PC-3 (cell line): ENCODE data around the gene RNASEL. TPM values are rescaled to one million over a fixed set of nuclear protein-coding genes. Genes with fewer than 3 reads are reported as not detected.

Source experiments
- ATAC-seq: fragments of 200-7000 bp; cut with Tn5 transposase; 2 replicates; pipeline ENCODE4 v1.9.1; 2020; ENCODE audit warnings: mild to moderate bottlenecking, moderate library complexity
- BruUV-seq: library from RNA; stranded (reverse); fragments of 400-500 nt; replicated peaks from 2 replicates; lab custom pipeline; 2021; lab: Mats Ljungman, UMichigan
- CTCF ChIA-PET: fragments of 300-600 bp; sonication (Branson Sonifier 250); formaldehyde crosslinking; loops from one replicate; lab custom pipeline; 2022; ENCODE audit warnings: antibody characterized with exemption; lab: Charles Lee
- POLR2A ChIA-PET: fragments of 300-600 bp; sonication (Branson Sonifier 250); formaldehyde crosslinking; loops from one replicate; lab custom pipeline; 2022; ENCODE audit warnings: antibody characterized with exemption; ENCODE audit not compliant: unreplicated experiment; lab: Charles Lee
- DNase-seq: peaks from one replicate; pipeline ENCODE4 v3.0.0-alpha.2; 2015
- H2AFZ ChIP-seq: fragments of 300-600 bp; sonication (generic); 2 replicates; pipeline ENCODE4 v1.6.0; 2016; ENCODE audit warnings: antibody characterized with exemption, low read length
- H3F3A ChIP-seq: fragments of 300-600 bp; sonication (generic); one replicate; pipeline ENCODE4 v1.6.0; 2017; ENCODE audit warnings: antibody characterized with exemption, low read length, control low read depth, mild to moderate bottlenecking; ENCODE audit not compliant: unreplicated experiment
- H3K27ac ChIP-seq: fragments of 300-600 bp; sonication (generic); 2 replicates; pipeline ENCODE4 v1.5.1; 2016; ENCODE audit warnings: mild to moderate bottlenecking, low read length
- H3K27me3 ChIP-seq: fragments of 300-600 bp; sonication (generic); 2 replicates; pipeline ENCODE4 v1.6.1; 2016; ENCODE audit warnings: low read length, mixed read lengths
- H3K36me3 ChIP-seq: fragments of 300-600 bp; sonication (generic); 2 replicates; pipeline ENCODE4 v1.6.1; 2016; ENCODE audit warnings: low read depth, mixed run types, low read length, mixed read lengths
- H3K4me1 ChIP-seq: fragments of 300-600 bp; sonication (generic); 2 replicates; pipeline ENCODE4 v1.5.1; 2016; ENCODE audit warnings: low read length; ENCODE audit not compliant: insufficient read depth
- H3K4me2 ChIP-seq: fragments of 300-600 bp; sonication (generic); 2 replicates; pipeline ENCODE4 v1.6.0; 2016; ENCODE audit warnings: low read length
- H3K4me3 ChIP-seq: fragments of 300-600 bp; sonication (generic); 2 replicates; pipeline ENCODE4 v1.5.1; 2016; ENCODE audit warnings: mild to moderate bottlenecking, low read length, mixed read lengths
- H3K79me2 ChIP-seq: fragments of 300-600 bp; sonication (generic); 2 replicates; pipeline ENCODE4 v1.6.1; 2017; ENCODE audit warnings: low read length, mixed read lengths
- H3K9ac ChIP-seq: fragments of 300-600 bp; sonication (generic); 2 replicates; pipeline ENCODE4 v1.6.0; 2016; ENCODE audit warnings: mild to moderate bottlenecking, low read length
- H3K9me2 ChIP-seq: fragments of 300-600 bp; sonication (generic); replicated peaks from 2 replicates; pipeline ENCODE4 v1.6.1; 2016; ENCODE audit warnings: mixed run types, low read length, mixed read lengths
- H3K9me3 ChIP-seq: fragments of 300-600 bp; sonication (generic); 2 replicates; pipeline ENCODE4 v1.6.1; 2016; ENCODE audit warnings: low read length, mixed read lengths
- H4K20me1 ChIP-seq: fragments of 300-600 bp; sonication (generic); 2 replicates; pipeline ENCODE4 v1.6.1; 2016; ENCODE audit warnings: low read length, mixed read lengths
- EZH2 ChIP-seq: fragments of 300-600 bp; sonication (generic); IDR thresholded peaks from one replicate; pipeline ENCODE4 v1.6.1; 2017; ENCODE audit warnings: antibody characterized with exemption, mild to moderate bottlenecking, low read length; ENCODE audit not compliant: unreplicated experiment
- EZH2phosphoT487 ChIP-seq: fragments of 300-600 bp; sonication (generic); IDR thresholded peaks from 2 replicates; pipeline ENCODE4 v1.6.1; 2018; ENCODE audit warnings: mild to moderate bottlenecking, antibody characterized with exemption, low read length, borderline replicate concordance
- intact Hi-C: fragments of 100-400 bp; cut with micrococcal nuclease; formaldehyde crosslinking; loops from 2 replicates; pipeline ENCODE4 v1.9.0; 2023
- total RNA-seq: library from RNA; depleted of rRNA; stranded (reverse); fragments of >200 nt; gene quantifications from 2 replicates; pipeline ENCODE4 v1.2.3, GENCODE V29; 2014
- TF ChIP-seq, protein P1 (sequence below): fragments of 300-600 bp; sonication (generic); conservative IDR thresholded peaks from 2 replicates; pipeline ENCODE4 v1.5.1; 2017; ENCODE audit warnings: antibody characterized with exemption, low read depth, mild to moderate bottlenecking, low read length

Gene RNASEL
- total RNA-seq, 1 experiment from 2014 or later = 1.3 TPM

- Histone ChIP-seq H2AFZ (no peak overlapping the region), H3F3A (no peaks in the 10 kb centered on the region), H3K36me3 (no peaks in the 10 kb centered on the region), H3K79me2 (no peaks in the 10 kb centered on the region), H4K20me1 (no peaks in the 10 kb centered on the region), H3K9me2 (no peaks in the 10 kb centered on the region), H3K4me2 (no peak overlapping the region), H3K9me3 (no peaks in the 10 kb centered on the region), H3K4me1 (no peaks in the 10 kb centered on the region), H3K27me3 (peaks cover 21% of the 10 kb centered on the region), H3K4me3 (no peak overlapping the region), H3K9ac (no peak overlapping the region), H3K27ac (no peak overlapping the region)
- ChIA-PET CTCF (no interaction called here), POLR2A (no interaction called here)
- DNase-seq = no peak
- TF ChIP-seq, protein P1, sequence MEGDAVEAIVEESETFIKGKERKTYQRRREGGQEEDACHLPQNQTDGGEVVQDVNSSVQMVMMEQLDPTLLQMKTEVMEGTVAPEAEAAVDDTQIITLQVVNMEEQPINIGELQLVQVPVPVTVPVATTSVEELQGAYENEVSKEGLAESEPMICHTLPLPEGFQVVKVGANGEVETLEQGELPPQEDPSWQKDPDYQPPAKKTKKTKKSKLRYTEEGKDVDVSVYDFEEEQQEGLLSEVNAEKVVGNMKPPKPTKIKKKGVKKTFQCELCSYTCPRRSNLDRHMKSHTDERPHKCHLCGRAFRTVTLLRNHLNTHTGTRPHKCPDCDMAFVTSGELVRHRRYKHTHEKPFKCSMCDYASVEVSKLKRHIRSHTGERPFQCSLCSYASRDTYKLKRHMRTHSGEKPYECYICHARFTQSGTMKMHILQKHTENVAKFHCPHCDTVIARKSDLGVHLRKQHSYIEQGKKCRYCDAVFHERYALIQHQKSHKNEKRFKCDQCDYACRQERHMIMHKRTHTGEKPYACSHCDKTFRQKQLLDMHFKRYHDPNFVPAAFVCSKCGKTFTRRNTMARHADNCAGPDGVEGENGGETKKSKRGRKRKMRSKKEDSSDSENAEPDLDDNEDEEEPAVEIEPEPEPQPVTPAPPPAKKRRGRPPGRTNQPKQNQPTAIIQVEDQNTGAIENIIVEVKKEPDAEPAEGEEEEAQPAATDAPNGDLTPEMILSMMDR = no peak
- no peak for TF ChIP-seq EZH2
- TF ChIP-seq EZH2phosphoT487 = no peak
- no peak for ATAC-seq
- intact Hi-C loops = no loop called here
- no TSS peak for BruUV-seq
Observed at GRCh38 chr1:182610606-182611194, 21.6 kb upstream of the RNASEL start.

GRCh38 chr1:182608845-182609610, 20.0 kb upstream of the RNASEL start:
- no peak overlapping the region for H3K27ac ChIP-seq
- no peak overlapping the region for H3K9ac ChIP-seq
- no TSS peak for BruUV-seq
- ChIA-PET CTCF (no interaction called here), POLR2A (no interaction called here)
- DNase-seq (no peak), ATAC-seq (no peak)
- no peaks in the 10 kb centered on the region for H3K9me2 ChIP-seq
- no peaks in the 10 kb centered on the region for H3F3A ChIP-seq
- no peaks in the 10 kb centered on the region; the same call in 1 of the 2 replicates for H3K4me1 ChIP-seq
- no peak overlapping the region for H3K4me3 ChIP-seq
- no peak overlapping the region for H3K4me2 ChIP-seq
- TF ChIP-seq, protein P1 = no peak
- TF ChIP-seq EZH2phosphoT487 = no peak
- TF ChIP-seq EZH2 = no peak
- H3K9me3 ChIP-seq = no peaks in the 10 kb centered on the region
- intact Hi-C loops = no loop called here
- H2AFZ ChIP-seq = no peak overlapping the region
- H3K79me2 ChIP-seq = no peaks in the 10 kb centered on the region
- no peaks in the 10 kb centered on the region for H3K36me3 ChIP-seq
- no peaks in the 10 kb centered on the region for H4K20me1 ChIP-seq
- peaks cover 7% of the 10 kb centered on the region for H3K27me3 ChIP-seq

DNA sequence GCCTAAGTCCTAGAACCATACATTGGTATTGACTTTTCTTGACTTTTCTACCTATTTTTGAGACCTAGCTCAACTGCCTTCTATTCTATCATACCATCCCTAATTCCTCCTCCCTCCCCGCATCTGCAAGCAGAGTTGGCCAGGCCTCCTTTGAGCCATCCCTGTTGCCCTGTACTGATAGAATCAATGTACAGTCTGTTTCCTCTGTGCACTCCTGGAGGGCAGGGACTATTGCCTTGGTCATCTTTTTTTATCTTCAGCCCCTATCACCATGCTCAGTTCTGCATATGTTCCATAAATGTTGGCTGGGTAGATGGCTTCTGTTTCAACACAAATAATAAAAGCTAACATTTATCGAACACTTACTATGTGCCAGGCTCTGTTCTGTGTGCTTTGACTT, 19.2 kb upstream of the RNASEL start:
- no peak for DNase-seq
- no peak overlapping the region for H2AFZ ChIP-seq
- no peaks in the 10 kb centered on the region for H3K27me3 ChIP-seq

More for the DNA sequence above, 19.2 kb upstream of the RNASEL start:
- no peaks in the 10 kb centered on the region for H3K9me2 ChIP-seq
- no peak overlapping the region for H3K4me3 ChIP-seq
- BruUV-seq = no TSS peak
- no peak overlapping the region for H3K27ac ChIP-seq
- H3K9ac ChIP-seq = no peak overlapping the region
- H3K4me2 ChIP-seq = no peak overlapping the region
- no peaks in the 10 kb centered on the region for H4K20me1 ChIP-seq
- intact Hi-C loops = no loop called here
- no peaks in the 10 kb centered on the region; the same call in 1 of the 2 replicates for H3K4me1 ChIP-seq
- TF ChIP-seq EZH2 = no peak
- TF ChIP-seq, protein P1 = no peak
- TF ChIP-seq EZH2phosphoT487 = no peak
- H3K79me2 ChIP-seq = no peaks in the 10 kb centered on the region
- CTCF ChIA-PET = no interaction called here
- H3K9me3 ChIP-seq = no peaks in the 10 kb centered on the region
- POLR2A ChIA-PET = no interaction called here
- no peak for ATAC-seq
- no peaks in the 10 kb centered on the region for H3K36me3 ChIP-seq
- no peaks in the 10 kb centered on the region for H3F3A ChIP-seq
